ENCODE measurements around the gene ARHGAP24. TPM values are rescaled to one million over a fixed set of nuclear protein-coding genes. Genes with fewer than 3 reads are reported as not detected.
"Not testable (repeated sequence)": the region's sequence is repeated elsewhere in the genome, so short reads cannot be mapped to it uniquely, and the experiment has no call there.

The ARHGAP24 gene
- total RNA-seq, 1 donor from 2014 or later = 30.6 TPM

GRCh38 chr4:86006057-86006456, 531.1 kb downstream of the ARHGAP24 start:
- no peak for DNase-seq (ENCODE audit: low read depth in 2 of 2)

DNA sequence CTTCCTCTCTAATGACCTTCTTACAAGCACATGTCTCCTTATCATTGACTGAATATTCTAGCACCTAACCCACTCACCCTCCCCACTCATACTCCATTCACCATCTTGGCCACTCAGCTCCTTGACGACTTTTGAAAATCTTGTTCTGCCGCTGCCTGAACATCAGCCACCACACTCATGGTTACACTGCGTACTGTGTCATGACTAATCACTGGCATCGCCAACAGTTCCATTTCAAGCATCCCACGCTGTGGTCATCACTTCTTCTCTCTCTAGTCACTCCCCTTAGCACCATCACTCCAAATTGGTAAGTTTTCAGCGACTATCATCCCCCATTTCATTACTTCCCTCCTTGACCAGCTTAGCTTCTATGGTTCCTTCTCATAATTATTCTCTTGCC, 532.1 kb downstream of the ARHGAP24 start:
- DNase-seq (ENCODE audit: low read depth in 2 of 2) = no peak

DNA sequence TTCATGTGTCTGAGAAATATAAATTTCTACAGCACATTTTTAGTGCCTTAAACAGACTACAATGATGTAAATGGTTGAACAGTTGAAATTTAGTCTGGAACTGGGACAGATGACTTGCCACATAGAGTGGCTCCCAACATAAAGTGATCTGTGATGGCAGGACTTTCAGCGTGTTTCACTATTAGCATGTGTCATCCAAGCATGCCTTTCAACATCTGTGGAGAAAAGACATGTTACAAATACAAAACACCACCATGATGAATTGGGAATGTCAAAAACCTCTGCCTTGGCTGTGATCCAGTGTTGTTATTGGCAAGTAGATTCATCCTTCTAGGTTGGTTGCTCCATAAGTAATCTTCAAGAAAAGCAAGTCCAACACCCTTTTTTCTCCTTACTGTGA, 536.2 kb downstream of the ARHGAP24 start:
- DNase-seq (ENCODE audit: low read depth in 2 of 2) = peak in 1 of 2 donors; percentile 88

DNA sequence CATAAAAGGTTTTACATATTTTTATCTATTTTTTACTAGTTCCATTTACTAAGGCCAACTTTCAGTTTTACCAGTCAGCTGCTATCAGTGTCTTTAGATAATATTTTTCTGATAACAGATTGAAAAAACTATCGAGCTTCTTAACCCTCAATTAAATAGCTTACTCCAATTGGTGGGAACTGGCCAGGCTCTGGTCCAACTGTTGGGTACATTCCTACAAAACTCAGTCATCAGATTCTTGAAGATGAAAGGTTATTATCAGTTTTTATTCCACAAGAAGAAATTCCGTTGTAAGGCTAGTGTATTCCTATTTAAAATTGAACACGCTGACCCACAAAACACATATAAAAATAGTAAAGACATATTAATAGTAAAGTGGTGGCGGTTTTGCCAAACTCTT, 538.7 kb downstream of the ARHGAP24 start:
- no peak for DNase-seq (ENCODE audit: low read depth in 2 of 2)

DNA sequence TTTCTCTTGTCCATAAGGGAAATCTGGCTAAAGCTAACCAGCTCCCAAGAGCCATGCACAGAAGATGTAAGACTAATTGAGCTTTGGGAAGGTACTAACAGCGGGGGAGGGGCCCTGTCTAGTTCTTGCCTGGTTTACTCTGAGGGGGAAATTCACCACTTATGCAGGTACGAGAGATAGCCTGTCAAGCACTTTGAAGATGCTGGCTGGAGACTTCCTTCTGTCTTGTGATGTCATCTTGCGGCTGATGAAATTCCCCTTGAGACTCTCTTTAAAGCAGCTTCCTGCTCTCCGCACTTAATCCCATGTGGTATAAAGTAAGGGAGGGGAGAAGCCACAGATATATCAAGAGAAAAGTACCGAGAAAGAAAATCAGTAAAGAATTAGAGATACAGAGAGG, 539.6 kb downstream of the ARHGAP24 start:
- no peak for DNase-seq (ENCODE audit: low read depth in 2 of 2)

- DNase-seq (ENCODE audit: low read depth in 2 of 2) = no peak
Measured at GRCh38 chr4:86015412-86016350, 540.7 kb downstream of the ARHGAP24 start.

- DNase-seq (ENCODE audit: low read depth in 2 of 2) = no peak
Measured at GRCh38 chr4:86019362-86019761, 544.4 kb downstream of the ARHGAP24 start.

DNA sequence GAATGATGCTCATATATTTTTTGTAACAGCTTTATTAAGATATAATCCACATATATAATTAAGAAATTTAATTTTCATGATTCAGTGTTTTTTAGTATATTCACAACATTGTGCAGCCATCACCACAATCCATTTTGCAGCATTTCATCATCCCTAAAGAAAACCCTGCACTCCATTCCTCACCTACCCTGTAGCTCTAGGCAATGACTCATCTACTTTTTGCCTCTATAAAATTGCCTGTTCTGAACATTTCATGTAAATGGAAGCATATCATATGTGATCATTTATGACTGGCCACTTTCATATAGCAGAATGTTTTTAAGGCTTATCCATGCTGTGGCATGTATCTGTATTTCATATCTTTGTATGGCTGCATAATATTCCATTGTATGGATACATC, 545.0 kb downstream of the ARHGAP24 start:
- no peak for DNase-seq (ENCODE audit: low read depth in 2 of 2)

- DNase-seq (ENCODE audit: low read depth in 2 of 2) = not testable (repeated sequence)
Measured at GRCh38 chr4:86021671-86022070, 546.7 kb downstream of the ARHGAP24 start.

GRCh38 chr4:86026720-86027119, 551.8 kb downstream of the ARHGAP24 start:
- peak in 1 of 2 donors; percentile 66 for DNase-seq (ENCODE audit: low read depth in 2 of 2)

DNA sequence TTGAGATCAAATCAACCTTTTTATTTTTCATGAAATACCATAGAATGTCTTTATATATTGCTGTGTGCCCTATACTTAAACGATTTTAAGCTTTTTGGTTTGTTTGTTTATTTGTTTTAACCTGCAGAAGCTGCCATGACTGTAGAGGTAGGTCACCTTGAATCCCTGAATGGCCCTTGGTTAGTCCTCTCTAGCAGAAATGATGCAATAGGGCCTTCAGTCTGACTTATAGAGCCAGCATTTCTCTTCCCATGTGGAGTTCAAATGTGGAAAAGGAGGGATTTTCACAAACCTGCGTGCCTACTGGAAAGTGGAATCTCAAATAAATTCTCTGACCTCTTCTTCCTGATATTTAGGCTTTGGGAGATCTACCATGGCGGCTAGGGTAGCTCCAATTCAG, 557.0 kb downstream of the ARHGAP24 start:
- DNase-seq (ENCODE audit: low read depth in 2 of 2) = no peak

GRCh38 chr4:86032476-86033022, 557.6 kb downstream of the ARHGAP24 start:
- DNase-seq (ENCODE audit: low read depth in 2 of 2) = peak in 1 of 2 donors; percentile 25

DNA sequence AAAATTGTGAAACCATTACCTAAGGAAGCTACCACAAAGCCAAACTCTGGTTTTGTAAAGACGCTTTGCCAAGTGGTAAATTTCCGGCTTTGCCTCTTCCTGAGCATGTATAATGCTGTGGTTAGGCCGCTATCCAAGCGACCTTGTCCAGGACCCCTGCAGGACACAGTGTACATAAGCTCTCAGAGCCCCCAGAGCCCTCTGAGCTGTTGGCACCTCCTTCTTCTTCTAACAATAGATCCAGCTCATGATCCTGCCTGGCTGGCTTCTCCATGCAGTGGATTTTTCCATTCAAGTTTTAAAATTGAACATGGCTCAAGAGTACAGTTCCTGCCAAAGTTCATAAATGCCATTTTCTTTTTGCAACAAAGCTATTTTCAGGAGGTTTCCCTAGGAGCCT, 558.2 kb downstream of the ARHGAP24 start:
- peak; percentile 69 to 88 for DNase-seq (ENCODE audit: low read depth in 2 of 2)

- DNase-seq (ENCODE audit: low read depth in 2 of 2) = no peak
Measured at GRCh38 chr4:86034616-86035015, 559.7 kb downstream of the ARHGAP24 start.

DNA sequence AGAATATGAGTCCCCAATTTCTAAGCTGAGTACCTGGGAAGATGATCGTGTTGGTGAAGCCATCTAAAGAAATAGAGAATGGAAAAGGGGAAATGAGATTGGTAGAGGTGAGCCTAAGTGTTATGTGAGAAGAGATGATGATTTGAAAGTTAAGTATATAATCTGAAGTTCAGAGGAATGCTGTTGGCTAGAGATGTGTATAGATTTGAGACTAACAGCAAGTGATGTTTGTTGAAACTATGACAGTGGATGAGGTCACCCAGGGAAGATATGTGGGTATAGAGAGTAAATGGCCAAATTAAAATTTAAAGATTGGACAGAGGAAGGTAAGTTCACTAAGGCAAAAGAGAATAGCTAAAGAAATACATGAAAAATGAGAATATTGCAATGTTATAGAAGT, 560.7 kb downstream of the ARHGAP24 start:
- DNase-seq (ENCODE audit: low read depth in 2 of 2) = no peak

- peak; percentile 74 to 86 for DNase-seq (ENCODE audit: low read depth in 2 of 2)
Measured at GRCh38 chr4:86036736-86037135, 561.8 kb downstream of the ARHGAP24 start.

DNA sequence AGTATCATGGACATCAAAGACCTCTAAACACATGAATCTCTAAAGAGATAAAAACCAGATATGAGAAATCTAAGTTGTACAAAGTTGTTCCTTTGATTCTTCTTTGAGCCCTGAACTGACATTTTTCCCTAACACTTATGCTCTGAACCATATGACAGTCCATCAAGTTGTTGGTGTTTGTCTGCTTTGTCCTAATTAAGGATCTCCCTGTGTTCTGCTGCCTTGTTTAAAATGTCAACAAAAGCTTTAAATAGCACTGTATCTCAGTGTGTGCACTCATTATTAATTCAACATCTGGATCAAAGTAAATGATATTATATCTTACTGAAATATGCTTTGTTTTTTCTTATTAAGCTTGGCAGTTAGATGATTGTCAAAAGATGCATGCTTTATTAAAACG, 563.1 kb downstream of the ARHGAP24 start:
- DNase-seq (ENCODE audit: low read depth in 2 of 2) = no peak

- peak; percentile 68 to 80 for DNase-seq (ENCODE audit: low read depth in 2 of 2)
Measured at GRCh38 chr4:86043755-86044592, 569.0 kb downstream of the ARHGAP24 start.

DNA sequence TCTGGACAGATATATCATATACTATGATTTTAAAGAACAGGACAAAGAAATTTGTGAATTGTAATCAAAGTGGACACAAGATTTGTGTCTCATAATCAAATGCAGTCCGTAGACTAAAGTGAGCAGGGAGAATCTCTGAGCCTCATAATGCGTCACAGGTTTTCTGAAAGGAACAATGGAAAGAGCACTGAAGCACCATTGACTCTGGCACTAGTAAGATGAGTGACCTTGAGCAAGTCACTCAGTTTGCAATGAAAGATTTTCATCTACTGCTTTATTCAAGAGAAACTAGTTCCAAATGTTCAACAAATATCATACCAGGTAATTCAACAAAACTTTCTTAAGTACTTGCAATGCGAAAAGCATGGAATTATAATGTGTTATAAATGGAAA, 569.6 kb downstream of the ARHGAP24 start:
- DNase-seq (ENCODE audit: low read depth in 2 of 2) = no peak

GRCh38 chr4:86048426-86048825, 573.5 kb downstream of the ARHGAP24 start:
- DNase-seq (ENCODE audit: low read depth in 2 of 2) = no peak

DNA sequence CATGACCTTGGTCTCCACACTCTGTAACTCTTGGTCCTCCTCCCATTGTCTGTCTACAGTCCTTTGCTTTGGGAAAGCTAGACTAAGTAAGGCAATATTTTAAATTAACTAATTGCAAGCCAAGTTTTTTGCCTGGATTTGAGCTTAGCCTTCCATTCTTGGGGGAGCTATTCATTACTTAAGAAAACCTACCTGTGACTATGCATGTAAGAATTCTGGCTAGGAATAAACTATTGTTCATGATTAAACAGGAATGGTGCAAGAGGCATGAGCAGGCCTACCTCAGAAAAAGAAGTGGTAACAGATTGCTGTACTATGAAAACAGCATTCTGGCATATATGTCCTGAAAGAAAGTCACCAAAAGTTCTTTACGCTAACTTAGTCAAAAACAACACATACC, 575.5 kb downstream of the ARHGAP24 start:
- DNase-seq (ENCODE audit: low read depth in 2 of 2) = no peak

Measured in lung microvascular endothelial cell (primary cell).